GM20000 (cell line): ENCODE results near the gene HAAO.

Source experiments
- DNase-seq: peaks from one replicate; pipeline ENCODE4 v3.0.0; 2012; ENCODE audit warnings: low spot score
- TF ChIP-seq, protein P1 (sequence below): IDR thresholded peaks from 2 replicates; pipeline ENCODE4 v1.5.1; 2012; ENCODE audit warnings: mild to moderate bottlenecking, control low read depth; ENCODE audit errors: extremely low read depth, missing control alignments

HAAO gene

DNA sequence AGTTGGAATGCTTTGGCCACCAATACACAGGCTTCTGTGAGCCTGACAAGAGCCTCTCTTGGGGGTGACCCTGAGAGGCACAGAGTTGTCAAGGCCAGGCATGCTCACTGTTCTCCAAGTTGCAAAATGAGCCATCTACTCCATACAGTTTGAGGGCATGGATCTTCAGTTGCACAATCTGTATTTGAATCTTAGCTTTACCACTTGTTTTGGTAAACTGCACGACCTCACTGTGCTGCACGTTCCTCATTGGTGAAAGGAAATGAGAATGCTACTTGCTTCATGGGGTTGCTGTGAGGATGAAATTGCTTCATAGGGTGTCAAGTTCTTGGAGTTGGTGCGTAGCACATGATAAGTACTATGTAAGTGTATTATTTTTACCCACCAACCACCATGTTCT, 12.0 kb upstream of the HAAO start:
- DNase-seq = no peak
- TF ChIP-seq, protein P1, sequence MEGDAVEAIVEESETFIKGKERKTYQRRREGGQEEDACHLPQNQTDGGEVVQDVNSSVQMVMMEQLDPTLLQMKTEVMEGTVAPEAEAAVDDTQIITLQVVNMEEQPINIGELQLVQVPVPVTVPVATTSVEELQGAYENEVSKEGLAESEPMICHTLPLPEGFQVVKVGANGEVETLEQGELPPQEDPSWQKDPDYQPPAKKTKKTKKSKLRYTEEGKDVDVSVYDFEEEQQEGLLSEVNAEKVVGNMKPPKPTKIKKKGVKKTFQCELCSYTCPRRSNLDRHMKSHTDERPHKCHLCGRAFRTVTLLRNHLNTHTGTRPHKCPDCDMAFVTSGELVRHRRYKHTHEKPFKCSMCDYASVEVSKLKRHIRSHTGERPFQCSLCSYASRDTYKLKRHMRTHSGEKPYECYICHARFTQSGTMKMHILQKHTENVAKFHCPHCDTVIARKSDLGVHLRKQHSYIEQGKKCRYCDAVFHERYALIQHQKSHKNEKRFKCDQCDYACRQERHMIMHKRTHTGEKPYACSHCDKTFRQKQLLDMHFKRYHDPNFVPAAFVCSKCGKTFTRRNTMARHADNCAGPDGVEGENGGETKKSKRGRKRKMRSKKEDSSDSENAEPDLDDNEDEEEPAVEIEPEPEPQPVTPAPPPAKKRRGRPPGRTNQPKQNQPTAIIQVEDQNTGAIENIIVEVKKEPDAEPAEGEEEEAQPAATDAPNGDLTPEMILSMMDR = no peak

DNA sequence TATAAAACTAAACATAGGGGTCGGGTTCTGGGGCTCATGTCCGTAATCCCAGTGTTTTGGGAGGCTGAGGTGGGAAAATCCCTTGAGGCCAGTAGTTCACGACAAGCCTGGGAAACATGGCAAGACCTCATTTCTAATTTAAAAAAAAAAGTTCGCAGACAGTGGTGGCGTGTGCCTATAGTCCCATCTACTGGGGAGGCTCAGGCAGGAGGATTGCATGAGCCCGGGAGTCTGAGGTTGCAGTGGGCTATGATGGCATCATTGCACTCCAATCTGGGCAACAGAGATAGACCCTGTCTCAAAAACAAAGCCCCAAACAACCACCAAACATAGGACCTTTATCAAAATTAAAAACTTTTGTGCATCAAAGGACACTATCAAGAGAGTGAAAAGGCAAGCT, 9.8 kb upstream of the HAAO start:
- no peak for DNase-seq
- TF ChIP-seq, protein P1 = no peak

DNA sequence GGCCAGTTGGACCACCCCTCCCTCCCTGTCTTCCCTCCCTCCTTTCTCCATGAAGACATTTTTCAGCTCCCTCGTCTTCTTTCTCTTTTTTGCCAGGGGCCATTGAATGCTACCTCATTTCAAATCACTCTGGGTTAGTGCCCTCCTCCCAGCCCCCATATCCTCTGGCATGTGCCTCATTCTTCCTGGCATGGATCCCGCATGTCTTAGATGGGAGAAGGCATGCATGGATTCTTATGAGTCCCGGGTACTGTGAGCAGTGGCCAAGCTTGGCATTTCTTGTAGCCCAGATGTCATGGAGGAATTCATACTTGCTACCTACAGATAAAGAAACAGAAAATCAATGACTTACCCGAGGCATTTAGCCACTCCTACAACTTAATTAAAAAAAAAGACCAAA, 9.0 kb upstream of the HAAO start:
- no peak for DNase-seq
- TF ChIP-seq, protein P1 = no peak

DNA sequence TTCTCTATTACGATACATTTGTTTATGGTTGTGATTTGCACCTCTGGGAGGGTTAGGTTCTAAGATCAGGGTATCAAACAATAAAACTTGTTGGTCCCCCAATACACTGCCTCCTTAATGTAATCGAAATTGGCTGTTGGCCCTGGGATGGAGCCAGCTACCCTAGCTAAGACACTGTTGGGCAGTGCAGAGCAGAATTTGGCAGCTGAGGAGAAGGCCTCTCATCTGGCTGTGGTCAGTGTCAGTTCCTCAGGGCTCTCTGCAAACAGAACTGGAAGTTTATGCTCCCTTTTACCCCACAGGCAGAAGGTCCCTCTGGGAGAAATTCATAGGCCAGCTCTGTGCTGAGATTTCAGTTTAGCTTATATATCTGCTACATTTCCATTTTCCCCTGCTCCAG, 8.6 kb upstream of the HAAO start:
- TF ChIP-seq, protein P1 = no peak
- no peak for DNase-seq

DNA sequence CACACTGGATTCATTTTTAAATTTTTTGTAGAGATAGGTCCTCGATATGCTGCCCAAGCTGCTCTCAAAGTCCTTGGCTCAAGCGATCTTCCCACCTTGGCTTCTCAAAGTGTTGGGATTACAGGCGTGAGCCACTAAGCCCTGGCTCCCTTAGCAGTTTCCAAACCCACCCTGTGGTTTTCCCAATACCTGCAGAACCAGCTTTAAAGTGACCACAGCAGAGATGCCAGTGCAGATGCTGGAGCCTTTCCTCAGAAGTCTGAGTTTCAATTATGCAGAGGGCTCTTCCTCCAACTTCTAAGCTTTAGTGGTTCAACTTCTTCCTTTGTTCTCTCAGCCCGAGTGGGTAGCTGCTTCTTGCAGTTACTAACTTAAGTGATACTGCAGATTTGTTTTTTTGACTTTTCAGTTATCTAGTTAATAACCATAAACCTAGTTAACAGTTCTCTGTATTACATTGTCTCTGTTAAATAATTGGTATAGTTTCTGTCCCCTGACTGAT, 8.1 kb upstream of the HAAO start:
- no peak for DNase-seq
- TF ChIP-seq, protein P1 = no peak

DNA sequence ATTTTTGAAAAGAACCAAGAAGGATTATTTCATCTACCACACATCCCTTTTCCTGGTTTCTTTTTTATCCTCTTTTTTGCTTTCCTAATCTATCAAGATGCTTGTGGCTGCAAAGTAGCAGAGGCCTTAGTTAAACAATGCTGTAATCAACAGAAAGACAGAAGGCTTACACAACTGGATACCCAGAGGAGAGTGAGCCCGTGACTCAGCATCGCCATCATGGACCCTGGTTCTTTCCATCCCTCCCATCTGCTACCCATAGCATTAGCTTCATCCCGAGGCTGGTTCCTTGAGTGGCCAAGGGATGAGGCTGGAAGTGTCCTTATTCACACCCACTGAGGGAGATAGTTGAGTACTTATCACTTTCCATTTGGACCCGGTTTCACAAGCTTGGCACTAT, 7.5 kb upstream of the HAAO start:
- DNase-seq = no peak
- TF ChIP-seq, protein P1 = no peak

DNA sequence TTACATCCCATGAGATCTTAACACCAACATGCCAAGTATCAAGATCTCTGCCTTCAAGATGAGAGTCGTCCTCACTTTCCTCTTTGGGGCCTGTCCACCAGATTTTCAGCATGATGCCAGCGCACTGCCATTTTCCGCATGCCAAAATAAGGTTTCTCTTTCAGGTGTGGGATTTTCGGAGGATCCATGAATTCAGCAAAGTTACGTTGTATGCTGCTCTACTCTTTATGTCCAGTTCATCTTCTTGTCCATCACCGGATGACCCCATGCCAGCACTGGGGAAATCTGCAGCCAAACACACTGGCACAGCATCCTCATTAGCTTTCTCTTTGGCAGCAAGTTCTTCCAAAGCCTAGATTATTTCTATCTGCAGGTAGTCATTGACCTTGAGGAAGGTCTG, 4.9 kb upstream of the HAAO start:
- TF ChIP-seq, protein P1 = no peak
- DNase-seq = no peak
